ENCODE results near the gene ETV6.

The ETV6 gene

DNA sequence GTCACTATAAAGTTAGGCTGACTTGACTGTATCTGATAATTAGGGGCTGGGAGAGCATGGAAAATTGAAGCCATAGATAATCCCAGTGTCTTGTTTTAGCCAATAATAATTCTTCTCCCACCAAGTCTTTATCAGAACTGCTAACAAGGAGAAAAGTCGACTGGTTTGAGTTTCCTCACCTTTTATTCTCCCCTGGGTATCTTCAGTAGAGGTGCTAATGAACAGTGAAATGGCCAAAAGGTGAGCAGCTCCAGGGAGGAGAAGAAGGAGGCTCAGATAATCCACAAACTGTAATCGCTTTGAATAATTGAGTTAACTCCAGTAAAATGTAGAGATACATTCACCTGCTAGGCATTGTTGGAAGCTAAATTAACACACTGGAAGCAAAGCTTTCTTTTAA, 72.6 kb downstream of the ETV6 start:
- no peak for DNase-seq

- DNase-seq, result no peak
Observed at GRCh38 chr12:11722578-11723138, 73.2 kb downstream of the ETV6 start.

DNA sequence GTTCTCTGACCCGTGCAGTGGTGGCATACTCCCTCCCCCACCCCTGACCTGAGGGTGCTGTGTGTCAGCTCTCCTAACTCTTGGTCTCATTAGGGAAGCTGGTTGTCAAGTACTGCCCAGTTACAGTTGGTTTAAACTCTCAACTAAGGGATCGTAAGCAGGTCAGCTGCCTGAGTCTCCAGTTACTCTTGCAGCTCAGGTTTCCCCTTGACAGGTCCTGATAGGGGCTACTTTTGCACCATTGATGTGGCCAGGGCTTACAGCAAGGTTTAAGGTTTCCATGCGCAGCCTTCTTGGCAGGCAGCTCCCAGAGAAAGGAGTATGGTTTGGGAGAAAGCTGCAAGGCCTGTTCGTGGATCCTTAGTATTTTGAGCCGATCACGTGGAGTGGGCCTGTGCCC, 74.5 kb downstream of the ETV6 start:
- no peak for DNase-seq

DNA sequence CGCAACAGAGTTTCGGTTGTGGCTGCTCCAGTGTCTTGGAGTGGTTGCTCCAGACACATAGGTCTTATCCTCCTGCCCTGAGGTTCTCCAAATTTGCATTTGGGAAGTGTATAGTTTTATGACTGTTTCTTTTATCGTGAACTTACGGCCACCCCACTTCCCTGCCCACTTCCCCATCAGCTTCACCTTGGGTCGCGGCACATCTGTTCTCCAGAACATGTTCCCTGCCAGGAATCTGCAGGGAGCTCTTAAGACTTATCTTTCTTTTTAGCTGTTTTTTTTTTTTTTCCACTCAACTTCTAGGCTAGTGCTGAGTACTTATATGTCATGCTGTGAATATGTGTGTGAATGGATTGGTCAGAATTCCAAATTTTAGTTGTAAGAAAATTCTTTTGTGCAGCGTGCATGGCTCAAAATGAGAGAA, 75.4 kb downstream of the ETV6 start:
- DNase-seq, result no peak

DNA sequence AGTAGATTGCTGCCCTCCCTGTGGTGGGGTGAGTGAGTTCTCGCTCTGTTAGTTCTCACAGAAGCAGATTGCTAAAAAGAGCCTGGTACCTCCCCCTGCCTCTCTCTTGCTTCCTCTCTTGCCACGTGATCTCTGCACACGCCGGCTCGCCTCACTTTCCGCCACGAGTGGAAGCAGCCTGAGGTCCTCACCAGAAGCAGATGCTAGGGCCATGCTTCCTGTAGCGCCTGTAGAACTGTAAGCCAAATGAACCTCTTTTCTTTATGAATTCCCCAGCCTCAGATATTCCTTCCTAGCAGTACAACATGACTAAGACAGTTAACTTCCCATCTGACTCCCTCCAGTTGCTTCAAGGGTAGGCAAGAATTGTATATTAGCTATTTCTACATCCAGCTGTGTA, 76.2 kb downstream of the ETV6 start:
- no peak for DNase-seq

GRCh38 chr12:11726659-11727058, 77.2 kb downstream of the ETV6 start:
- no peak for DNase-seq

GRCh38 chr12:11727133-11727664, 77.7 kb downstream of the ETV6 start:
- DNase-seq, result no peak

DNA sequence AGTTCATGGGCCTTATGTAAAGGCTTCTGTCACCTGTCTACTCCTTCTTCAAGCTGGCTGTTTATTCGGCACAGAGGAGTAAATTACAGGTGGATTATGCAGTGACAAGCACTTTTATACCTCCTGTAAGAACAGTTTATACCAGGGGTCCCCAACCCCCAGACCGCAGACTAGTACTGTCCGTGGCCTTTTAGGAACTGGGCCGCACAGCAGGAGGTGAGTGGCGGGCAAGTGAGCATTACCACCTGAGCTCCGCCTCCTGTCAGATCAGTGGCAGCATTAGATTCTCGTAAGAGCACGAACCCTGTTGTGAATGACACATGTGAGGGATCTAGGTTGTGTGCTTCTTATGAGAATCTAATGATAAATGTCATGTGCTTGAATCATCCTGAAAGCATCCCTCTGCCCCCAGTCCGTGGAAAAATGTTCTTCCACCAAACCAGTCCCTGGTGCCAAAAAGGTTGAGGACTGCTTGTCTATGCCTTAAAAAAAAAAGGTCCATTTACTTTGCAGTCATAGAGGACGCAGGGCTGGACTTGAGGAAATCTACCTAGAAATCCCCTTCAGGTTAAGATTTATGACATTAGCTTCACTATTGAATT, 78.8 kb downstream of the ETV6 start:
- DNase-seq, result no peak

DNA sequence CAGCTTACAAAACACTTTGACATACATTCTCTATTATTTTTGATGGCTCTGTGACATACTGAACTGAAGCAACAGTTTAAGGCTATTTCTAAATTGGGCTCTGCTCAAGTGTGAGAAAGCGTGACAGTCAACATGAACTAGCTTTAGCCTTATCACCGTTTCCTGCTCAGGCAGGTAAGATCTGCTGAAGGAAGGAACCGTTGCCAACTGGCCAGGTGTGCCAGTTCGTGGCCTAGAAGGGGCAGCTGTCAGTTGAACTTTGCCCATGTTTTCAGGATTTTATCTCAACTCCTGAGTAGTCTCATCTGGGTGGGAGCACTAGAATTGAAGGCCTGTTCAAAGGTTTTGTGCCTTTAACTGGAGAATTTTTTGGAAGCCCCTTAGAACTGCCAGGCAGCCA, 79.5 kb downstream of the ETV6 start:
- DNase-seq, result no peak

DNA sequence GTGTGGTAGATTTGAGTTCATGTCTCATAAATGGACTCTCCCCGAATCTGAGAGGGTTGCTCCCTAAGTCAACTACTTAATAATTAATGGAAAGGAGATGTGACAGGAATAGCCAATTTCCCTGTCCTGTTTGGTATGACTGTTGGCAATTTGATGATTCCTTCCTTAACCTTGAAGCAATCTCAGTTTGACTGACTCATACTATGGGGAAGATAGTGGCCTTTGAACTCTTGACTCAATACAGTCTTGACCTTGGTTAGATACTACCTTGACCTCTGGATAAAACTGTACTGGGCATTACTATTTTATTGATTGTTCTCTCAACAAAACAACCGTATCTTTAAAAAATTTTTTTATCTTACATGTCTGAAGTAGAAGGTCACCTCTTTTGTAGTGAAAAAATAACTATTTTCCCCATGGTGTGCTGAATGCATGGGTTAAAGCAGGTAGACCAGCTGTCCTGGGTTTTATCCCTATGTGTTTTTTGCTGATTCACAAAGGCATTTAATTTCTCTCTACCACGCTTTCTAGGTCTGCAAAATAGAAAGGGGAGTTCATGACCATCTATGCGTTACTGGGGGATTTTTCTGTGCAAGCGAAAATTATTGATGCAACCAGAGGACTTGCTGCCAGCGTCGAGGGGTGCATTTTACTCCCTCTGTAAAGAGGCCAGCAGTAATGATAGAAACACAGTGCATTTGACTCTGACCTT, 80.1 kb downstream of the ETV6 start:
- peak; percentile 16 for DNase-seq

GRCh38 chr12:11730299-11731041, 81.0 kb downstream of the ETV6 start:
- DNase-seq, result no peak

DNA sequence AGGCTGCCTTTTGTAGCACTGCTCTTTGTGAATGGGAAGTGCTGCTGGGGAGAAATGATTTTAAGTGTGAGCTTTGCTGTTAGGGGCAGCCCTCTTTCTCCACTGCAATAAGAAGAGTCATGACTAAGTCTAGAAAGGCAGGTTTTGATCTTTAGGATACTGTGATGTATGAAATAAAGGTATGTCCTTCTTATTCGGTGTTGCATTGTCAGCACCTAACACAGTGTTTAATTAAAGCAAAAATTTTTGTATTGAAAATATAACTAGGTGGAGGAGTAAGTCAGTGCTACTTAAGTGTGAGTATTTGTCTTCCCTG, 81.5 kb downstream of the ETV6 start:
- DNase-seq, result no peak

DNA sequence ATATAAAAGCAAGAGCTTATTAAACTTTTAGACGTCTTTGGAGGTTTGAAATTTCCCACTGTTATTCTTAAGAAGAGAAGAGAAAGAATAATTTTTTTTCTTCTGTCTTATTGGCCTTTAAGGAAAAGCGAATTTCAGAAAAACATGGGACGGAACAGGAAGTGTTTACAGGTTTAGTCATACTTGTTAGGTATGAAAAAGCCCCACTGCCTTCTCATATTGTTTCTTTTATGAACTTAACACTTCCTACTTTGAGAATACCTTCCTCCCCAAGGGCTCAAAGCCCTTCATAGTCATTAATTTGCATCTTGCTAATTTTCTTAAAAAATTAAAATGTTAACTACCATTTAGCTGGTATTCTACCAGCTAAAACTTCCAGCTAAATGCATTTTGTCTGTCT, 82.0 kb downstream of the ETV6 start:
- DNase-seq, result peak; percentile 63

DNA sequence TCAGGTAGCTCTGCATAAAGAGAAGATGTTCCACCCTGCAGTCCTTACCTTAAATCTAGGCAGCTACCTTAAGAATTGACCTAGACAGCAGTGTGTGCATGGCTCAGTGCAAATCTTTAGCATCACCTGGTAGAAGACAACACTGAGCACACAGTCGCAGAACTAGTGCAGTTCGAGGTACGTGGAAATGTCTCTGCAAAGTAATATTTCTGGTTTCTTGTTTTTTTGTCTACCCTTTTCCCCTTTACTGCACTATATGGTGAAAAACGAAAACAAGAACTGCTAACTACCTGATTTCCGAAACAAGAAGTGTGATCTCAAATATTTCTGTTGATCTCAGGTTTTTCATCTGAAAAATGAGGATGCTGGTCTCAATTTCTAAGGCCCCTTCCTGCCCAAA, 82.5 kb downstream of the ETV6 start:
- no peak for DNase-seq

- no peak for DNase-seq
Observed at GRCh38 chr12:11732715-11733114, 83.2 kb downstream of the ETV6 start.

DNA sequence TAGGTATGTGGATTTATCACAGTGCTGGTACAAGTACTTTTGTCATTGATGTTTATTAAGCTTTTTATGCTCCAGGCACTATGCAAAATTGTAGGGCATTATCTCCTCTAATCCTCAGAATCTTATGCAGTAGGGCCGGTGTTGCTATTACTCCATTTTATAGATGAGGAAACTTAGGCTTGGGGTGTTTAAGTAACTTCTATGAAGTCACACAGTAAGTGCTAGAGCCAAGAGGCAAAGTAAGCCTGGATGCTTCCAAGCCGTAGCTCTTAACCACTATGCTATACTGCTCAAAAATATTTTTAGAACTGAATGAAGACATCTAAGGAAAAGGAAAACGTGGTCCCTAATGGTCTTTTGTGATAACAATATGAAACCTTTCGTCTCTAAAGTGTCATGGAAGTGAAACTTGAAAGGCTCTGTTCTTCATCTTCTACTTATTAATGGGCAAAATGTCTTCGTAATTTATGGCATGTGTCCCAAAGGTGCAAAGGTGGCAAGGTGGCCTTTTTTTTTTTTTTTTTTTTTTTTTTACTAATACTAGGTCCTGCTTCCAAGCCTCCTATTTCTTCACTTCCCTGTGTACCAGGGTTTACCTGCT, 85.2 kb downstream of the ETV6 start:
- DNase-seq, result no peak

DNA sequence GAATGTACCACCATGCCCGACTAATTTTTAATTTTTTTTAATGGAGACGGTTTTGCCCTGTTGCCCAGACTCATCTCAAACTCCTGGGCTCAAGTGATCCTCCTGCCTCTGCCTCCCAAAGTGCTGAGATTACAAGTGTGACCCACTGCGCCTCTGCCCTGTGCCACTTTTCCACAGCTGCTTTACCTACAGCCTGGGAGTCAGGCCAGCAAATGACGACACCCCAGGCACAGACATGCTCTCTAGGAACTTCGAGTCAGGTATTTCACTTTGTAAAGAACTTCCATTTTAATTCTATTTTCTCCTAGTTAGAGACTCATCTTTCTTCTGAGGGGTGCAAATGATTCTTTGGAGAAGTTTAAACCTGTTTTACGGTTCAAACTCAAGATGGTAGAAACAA, 89.0 kb downstream of the ETV6 start:
- no peak for DNase-seq

DNA sequence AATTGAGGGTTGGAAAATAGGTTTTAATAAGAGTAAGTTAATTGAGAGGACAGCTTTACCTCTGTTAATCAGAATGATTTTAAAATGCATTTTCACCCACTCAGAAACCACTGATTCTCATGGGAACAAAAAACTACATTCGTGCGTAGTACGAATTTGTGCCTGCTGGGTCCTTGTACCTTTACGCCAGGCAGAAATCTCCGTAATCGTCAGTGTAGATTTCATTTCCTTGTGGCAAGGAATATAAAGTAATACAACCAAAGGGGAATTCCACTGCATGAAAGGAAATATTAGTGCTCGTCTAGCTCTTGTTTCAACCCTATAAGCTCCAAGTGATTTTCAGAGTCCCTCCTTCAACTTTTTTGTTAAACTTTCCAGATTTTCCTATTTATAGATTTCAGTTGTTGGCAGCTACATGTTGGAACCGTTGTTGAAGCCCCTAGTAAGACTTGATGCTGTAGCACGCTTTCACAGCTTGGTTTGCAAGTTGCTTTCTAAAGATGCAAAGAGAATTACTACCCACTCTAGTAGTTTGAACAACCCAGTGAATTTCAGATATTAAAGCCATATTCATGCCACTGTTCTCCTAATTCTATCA, 90.6 kb downstream of the ETV6 start:
- DNase-seq, result no peak

DNA sequence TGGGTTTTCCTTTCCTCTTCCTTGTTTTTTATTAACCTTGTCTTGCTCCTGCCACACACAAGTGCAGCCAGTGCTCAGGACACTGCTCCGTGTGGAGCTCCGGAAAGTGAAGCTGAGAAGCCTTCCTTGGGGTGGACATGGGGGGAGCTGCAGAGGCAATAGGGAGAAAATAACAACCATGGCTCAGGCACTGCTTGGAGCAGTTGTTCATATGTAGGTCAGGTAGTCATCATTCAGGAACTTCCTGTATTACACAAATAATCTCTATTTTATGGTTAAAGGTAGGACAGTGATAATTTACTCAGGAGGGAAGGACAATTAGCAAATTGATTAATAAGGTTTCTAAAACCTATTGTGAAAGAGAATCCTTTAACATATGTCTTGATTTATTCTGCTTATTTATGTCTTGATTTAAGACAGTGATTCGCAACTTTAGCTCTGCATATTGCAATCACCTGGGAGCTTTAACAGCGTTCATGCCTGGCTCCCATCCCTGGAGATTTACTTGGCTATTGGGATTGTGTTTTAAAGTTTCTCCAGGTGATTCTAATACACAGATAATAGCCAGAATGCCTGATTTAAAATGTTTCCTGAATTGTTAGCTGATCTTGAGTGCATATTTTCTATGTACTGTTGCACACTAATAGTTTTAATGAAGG, 92.1 kb downstream of the ETV6 start:
- DNase-seq, result no peak

GRCh38 chr12:11743423-11744409, 94.2 kb downstream of the ETV6 start:
- no peak for DNase-seq

- DNase-seq, result no peak
Observed at GRCh38 chr12:11744410-11744801, 94.9 kb downstream of the ETV6 start.
